ACC112 (cell line): ENCODE measurements around the gene TEX51.

Experiments
- H2AFZ ChIP-seq: fragments of 200-600 bp; sonication (generic); one replicate; pipeline ENCODE4 v1.6.0; 2017; ENCODE audit warnings: antibody characterized with exemption, low read length; ENCODE audit not compliant: unreplicated experiment
- H3K27ac ChIP-seq: fragments of 200-600 bp; sonication (generic); 2 replicates; pipeline ENCODE4 v1.5.1; 2014; ENCODE audit warnings: low read depth, mild to moderate bottlenecking, antibody characterized with exemption, low read length, moderate library complexity
- H3K27me3 ChIP-seq: fragments of 200-600 bp; sonication (generic); 2 replicates; pipeline ENCODE4 v1.6.1; 2014; ENCODE audit warnings: mild to moderate bottlenecking, antibody characterized with exemption, low read length, moderate library complexity, mixed read lengths; ENCODE audit not compliant: insufficient read depth
- H3K36me3 ChIP-seq: fragments of 200-600 bp; sonication (generic); 2 replicates; pipeline ENCODE4 v1.6.1; 2016; ENCODE audit warnings: mild to moderate bottlenecking, antibody characterized with exemption, low read length, moderate library complexity, mixed read lengths; ENCODE audit not compliant: insufficient read depth
- H3K4me1 ChIP-seq: fragments of 200-600 bp; sonication (generic); one replicate; pipeline ENCODE4 v1.6.1; 2016; ENCODE audit warnings: low read length, mixed read lengths; ENCODE audit not compliant: insufficient read depth, unreplicated experiment, control insufficient read depth
- H3K4me3 ChIP-seq: fragments of 200-600 bp; sonication (generic); 2 replicates; pipeline ENCODE4 v1.5.1; 2014; ENCODE audit warnings: mild to moderate bottlenecking, low read depth, low read length
- H3K79me2 ChIP-seq: fragments of 200-600 bp; sonication (generic); one replicate; pipeline ENCODE4 v1.6.0; 2016; ENCODE audit warnings: low read length; ENCODE audit not compliant: control insufficient read depth, unreplicated experiment, insufficient read depth

Gene TEX51

GRCh38 chr2:126902152-126902835, 3.6 kb downstream of the TEX51 start:
- H3K27me3 ChIP-seq, result peaks cover 10% of the 10 kb centered on the region
- H3K36me3 ChIP-seq, result no peaks in the 10 kb centered on the region
- H3K79me2 ChIP-seq, result no peaks in the 10 kb centered on the region
- no peak overlapping the region for H3K27ac ChIP-seq
- H2AFZ ChIP-seq, result no peak overlapping the region
- no peak overlapping the region for H3K4me3 ChIP-seq
- no peaks in the 10 kb centered on the region for H3K4me1 ChIP-seq

GRCh38 chr2:126902859-126903258, 4.2 kb downstream of the TEX51 start:
- Histone ChIP-seq H2AFZ (no peak overlapping the region), H3K27ac (no peak overlapping the region), H3K4me3 (no peak overlapping the region), H3K27me3 (peaks cover 15% of the 10 kb centered on the region), H3K36me3 (no peaks in the 10 kb centered on the region), H3K4me1 (no peaks in the 10 kb centered on the region), H3K79me2 (no peaks in the 10 kb centered on the region)

- no peaks in the 10 kb centered on the region for H3K79me2 ChIP-seq
- H3K4me3 ChIP-seq, result no peak overlapping the region
- H3K27me3 ChIP-seq, result peaks cover 33% of the 10 kb centered on the region
- no peak overlapping the region for H3K27ac ChIP-seq
- no peak overlapping the region for H2AFZ ChIP-seq
- no peaks in the 10 kb centered on the region for H3K36me3 ChIP-seq
- no peaks in the 10 kb centered on the region for H3K4me1 ChIP-seq
These were observed 7.3 kb downstream of the TEX51 start for GRCh38 chr2:126905991-126906390.

DNA sequence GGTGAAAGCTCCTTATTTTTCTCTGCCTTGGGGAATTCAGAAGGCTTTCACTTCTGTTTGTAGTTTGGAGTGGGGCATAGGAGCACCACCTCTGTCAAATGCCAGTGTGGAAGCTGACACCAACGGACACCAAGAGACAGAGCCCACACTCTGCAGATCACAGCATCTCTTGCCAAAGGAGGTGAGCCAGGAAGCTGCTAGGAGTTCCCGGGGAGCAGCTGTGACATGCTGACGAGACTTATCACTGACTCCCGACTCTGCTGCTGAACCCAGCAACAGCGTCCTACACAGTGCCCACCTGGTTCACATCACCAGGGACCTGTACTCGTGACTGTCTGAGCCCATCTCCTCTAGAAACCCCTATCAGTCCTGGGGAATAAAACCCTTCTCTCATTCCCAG, 8.1 kb downstream of the TEX51 start:
- Histone ChIP-seq H3K36me3 (no peaks in the 10 kb centered on the region), H3K27me3 (peaks cover 33% of the 10 kb centered on the region), H3K4me1 (no peaks in the 10 kb centered on the region), H3K79me2 (no peaks in the 10 kb centered on the region), H2AFZ (no peak overlapping the region), H3K27ac (no peak overlapping the region), H3K4me3 (no peak overlapping the region)

DNA sequence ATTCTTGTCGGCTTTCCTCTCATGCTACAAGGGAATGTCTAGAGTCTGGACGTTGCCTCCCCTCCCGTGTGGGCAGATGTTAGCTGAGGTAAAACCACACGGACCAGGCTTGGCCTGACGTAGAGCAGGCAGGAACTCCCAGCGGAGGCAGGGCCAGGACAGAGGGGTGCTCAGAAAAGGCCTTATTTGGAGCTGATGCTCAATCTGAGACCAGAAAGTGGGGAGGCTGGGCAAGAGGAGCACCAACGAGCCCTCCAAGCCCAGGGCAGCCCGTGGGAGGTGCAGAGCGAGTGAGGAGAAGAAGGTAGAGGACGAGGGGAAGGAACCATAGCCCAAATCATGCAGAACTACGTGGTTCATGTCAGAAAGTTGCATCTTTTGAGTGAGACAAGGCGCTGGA, 9.0 kb downstream of the TEX51 start:
- Histone ChIP-seq H2AFZ (no peak overlapping the region), H3K79me2 (no peaks in the 10 kb centered on the region), H3K4me1 (no peaks in the 10 kb centered on the region)

DNA sequence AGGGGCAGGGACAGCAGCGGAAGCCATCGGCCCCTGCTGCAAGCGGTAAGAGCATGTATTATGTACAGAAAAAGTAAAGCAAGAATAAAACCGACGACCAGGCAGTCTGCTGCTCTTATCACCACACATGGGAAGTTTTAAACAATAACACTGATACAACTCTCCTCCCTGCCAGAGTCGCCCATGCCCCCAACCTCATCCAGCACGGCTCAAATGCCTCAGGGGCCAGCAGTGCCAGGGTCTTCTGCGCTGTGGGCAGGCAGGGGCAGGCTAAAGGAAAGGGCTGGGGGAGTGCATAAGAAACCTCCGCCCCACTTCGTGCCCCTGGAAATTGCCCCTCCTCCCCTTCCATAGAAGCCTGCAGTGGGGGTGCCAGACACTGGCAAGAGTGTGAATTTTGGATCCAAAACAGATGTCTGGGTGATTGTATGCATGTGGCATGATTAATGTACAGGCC, 10.1 kb downstream of the TEX51 start:
- no peak overlapping the region for H3K27ac ChIP-seq

More for the DNA sequence above, 9.0 kb downstream of the TEX51 start:
- H3K4me3 ChIP-seq, result no peak overlapping the region
- no peaks in the 10 kb centered on the region for H3K36me3 ChIP-seq
- H3K27ac ChIP-seq, result no peak overlapping the region
- H3K27me3 ChIP-seq, result peaks cover 38% of the 10 kb centered on the region

DNA sequence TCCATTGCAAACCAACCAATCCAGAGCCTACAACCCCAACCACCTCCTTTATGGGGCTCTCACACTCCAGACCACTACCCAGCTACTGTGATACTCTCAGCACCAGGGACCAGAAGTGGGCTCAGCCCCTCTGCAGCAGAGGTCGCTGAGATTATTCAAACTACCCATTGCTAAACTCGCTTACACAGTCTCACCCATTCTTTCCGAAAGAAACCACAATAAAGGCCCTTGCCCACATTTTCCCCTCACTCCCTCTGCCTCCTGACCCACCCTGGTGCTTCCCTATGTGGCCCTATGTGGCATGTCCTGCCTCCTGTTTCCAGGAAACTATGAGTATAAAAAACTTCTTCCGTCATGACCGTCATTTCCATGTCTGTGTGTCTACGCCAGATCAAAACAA, 10.7 kb downstream of the TEX51 start:
- Histone ChIP-seq H3K27me3 (peaks cover 46% of the 10 kb centered on the region), H2AFZ (no peak overlapping the region), H3K4me3 (no peak overlapping the region), H3K79me2 (no peaks in the 10 kb centered on the region), H3K36me3 (no peaks in the 10 kb centered on the region), H3K4me1 (no peaks in the 10 kb centered on the region), H3K27ac (no peak overlapping the region)

More for the DNA sequence above, 10.1 kb downstream of the TEX51 start:
- no peaks in the 10 kb centered on the region for H3K4me1 ChIP-seq
- H2AFZ ChIP-seq, result no peak overlapping the region
- peaks cover 46% of the 10 kb centered on the region for H3K27me3 ChIP-seq
- no peak overlapping the region for H3K4me3 ChIP-seq
- no peaks in the 10 kb centered on the region for H3K36me3 ChIP-seq
- H3K79me2 ChIP-seq, result no peaks in the 10 kb centered on the region

- Histone ChIP-seq H2AFZ (no peak overlapping the region), H3K36me3 (no peaks in the 10 kb centered on the region), H3K27ac (no peak overlapping the region), H3K4me1 (no peaks in the 10 kb centered on the region), H3K27me3 (peaks cover 46% of the 10 kb centered on the region), H3K79me2 (no peaks in the 10 kb centered on the region), H3K4me3 (no peak overlapping the region)
These were observed 11.1 kb downstream of the TEX51 start for GRCh38 chr2:126909781-126910180.

- Histone ChIP-seq H3K27me3 (peaks cover 46% of the 10 kb centered on the region), H3K4me3 (no peak overlapping the region), H3K79me2 (no peaks in the 10 kb centered on the region), H3K27ac (no peak overlapping the region), H3K36me3 (no peaks in the 10 kb centered on the region), H3K4me1 (no peaks in the 10 kb centered on the region), H2AFZ (no peak overlapping the region)
These were observed 11.9 kb downstream of the TEX51 start for GRCh38 chr2:126910637-126911036.

GRCh38 chr2:126911111-126911796, 12.6 kb downstream of the TEX51 start:
- no peak overlapping the region for H2AFZ ChIP-seq
- H3K36me3 ChIP-seq, result no peaks in the 10 kb centered on the region
- H3K27me3 ChIP-seq, result peaks cover 46% of the 10 kb centered on the region
- H3K27ac ChIP-seq, result no peak overlapping the region
- H3K4me3 ChIP-seq, result no peak overlapping the region
- no peaks in the 10 kb centered on the region for H3K79me2 ChIP-seq
- H3K4me1 ChIP-seq, result no peaks in the 10 kb centered on the region

- Histone ChIP-seq H3K27me3 (peaks cover 41% of the 10 kb centered on the region), H3K79me2 (no peaks in the 10 kb centered on the region), H2AFZ (no peak overlapping the region), H3K36me3 (no peaks in the 10 kb centered on the region), H3K4me1 (no peaks in the 10 kb centered on the region), H3K27ac (no peak overlapping the region), H3K4me3 (no peak overlapping the region)
These were observed 13.5 kb downstream of the TEX51 start for GRCh38 chr2:126912201-126912600.
